Activated T-helper 1 cell treated with Interleukin-2 at 50 U/mL for 16 hours (primary cell): ENCODE results near the gene BNIP3.
"Not testable (repeated sequence)": the region's sequence is repeated elsewhere in the genome, so short reads cannot be mapped to it uniquely, and the experiment has no call there.

Experiments used
- DNase-seq: peaks from one replicate; pipeline ENCODE4 v3.0.0-alpha.2; 2020; ENCODE audit warnings: low read depth

The BNIP3 gene

DNA sequence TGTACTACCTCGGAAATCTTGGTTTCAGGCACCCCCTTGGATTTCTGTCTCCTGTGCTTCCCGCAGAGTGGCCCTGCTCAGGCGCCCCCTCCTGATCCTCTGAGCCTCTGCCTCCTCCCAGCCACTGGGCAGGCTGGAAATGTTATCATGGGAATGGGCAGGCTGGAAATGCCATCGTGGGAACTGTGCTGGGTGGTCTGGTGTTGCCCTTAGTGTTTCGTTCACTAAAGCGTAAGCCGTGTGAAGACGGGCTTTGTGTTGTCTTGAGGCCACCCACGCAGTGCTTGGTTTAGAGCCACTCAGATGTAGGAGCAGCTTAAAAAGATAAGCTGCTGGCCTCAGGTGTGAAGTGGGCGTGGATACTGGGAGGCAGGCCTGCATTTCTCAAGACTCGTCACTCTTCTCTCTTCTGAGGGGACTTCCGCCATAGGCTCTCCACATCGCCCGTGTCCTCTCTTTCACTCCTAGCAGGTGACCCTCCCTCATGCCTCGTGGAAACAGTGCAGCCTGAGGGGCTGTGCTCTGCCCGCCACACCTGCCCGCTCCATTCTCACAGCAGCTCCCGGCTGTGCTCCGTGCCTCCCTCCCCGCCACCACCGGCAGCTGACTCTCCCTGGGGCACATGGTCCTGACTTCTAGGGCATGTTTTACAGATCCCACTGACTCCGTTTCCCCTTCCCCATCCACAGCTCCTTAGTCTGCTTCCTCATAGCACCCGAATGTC lies 52.4 kb downstream of the BNIP3 start:
- DNase-seq = no peak

DNA sequence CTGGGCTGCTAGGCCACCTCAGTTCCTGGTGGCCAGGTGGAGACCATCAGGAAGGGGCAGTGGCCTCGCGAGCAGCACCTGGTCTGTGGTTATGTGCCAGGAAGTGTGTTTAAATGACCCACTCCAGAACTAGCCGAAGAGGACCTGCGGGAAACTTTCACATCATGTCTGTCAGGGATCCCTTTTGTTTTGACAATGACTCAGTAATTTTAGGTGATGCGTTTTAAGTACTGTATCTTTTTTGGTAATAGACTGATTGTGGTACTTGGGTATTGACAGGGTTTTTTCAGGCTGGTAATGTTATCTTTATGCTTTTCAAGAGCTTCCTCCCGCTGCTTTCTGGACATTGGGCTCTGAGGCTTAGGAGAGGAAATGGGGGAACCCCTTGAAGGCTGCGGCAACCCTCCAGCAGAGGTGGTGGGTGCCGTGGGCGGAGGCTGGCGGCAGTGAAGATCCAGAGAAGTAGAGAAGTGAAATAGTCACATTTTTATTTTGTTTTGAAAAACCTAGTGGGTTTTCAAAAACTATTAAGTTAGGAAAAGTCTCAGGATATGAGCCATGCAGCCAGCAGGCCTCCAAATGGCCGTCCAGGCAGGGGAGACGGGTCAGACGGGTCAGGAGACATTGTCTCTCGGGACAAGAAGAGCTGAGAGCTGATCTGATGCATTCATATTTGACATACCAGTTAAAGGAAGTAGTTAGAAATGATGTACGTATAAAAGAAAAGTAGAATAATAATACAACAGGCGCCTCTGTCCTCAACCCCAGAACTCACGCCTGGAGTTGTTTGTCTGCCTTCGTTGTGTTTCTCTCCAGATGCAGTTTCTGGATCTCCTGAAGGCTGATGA lies 53.3 kb downstream of the BNIP3 start:
- DNase-seq = no peak

DNA sequence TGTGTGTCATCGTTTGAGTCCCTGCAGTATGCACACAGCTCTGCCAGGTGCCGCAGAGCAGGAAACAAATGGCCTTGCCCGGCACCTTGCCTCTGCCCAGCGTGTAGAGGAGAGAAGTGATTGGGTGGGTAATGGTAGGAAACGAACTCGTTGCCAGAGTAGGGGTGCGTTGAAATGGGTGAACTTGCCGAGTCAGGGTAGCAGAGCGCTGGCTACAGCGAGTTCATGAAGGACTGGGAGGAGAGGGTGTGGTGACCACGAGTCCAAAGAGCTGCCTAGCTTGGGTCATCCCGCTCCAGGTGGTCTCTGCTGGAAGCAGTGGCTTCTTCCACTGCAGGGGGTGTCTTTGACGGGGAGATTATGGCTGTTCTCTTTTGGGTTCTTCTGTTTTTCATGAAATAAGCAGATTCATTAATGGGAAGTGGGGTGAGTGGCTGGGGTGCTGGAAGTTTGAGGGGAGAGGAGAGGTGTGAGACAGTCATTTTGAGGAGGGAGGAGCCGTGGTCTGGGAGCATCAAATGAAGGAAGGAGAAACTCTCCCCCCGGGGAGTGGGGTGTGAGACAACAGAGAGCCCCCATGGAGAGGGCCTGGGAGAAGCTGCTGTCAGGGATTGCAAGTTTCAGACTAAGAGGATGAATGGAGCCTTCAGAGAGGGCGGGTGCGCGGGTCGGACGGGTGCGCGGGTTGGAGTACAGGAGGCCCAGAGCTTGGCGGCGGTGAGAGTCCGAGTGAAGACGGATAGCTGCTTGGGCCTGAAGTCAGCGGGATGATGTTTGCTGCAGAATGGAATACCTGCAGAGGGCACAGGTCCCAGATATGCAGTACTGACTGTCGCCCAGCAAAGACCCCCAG lies 54.8 kb downstream of the BNIP3 start:
- no peak for DNase-seq

DNA sequence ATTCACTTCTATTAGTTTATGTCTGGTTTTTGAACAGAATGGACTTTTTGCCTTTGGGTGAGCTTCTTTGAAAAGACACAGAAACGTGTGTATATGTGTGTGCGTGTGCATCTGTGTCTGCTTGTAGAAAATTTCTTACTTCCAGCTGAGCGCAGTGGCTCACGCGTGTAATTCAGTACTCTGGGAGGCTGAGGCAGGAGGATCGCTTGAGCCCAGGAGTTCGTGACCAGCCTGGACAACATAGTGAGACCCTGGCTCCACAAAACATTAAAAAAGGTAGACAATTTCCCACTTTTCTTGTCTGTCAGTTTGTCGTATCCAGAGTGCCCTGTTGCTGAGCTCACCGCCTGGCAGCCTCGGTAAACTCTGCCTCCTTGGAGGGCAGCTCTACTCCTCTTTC lies 55.5 kb downstream of the BNIP3 start:
- DNase-seq = no peak

DNA sequence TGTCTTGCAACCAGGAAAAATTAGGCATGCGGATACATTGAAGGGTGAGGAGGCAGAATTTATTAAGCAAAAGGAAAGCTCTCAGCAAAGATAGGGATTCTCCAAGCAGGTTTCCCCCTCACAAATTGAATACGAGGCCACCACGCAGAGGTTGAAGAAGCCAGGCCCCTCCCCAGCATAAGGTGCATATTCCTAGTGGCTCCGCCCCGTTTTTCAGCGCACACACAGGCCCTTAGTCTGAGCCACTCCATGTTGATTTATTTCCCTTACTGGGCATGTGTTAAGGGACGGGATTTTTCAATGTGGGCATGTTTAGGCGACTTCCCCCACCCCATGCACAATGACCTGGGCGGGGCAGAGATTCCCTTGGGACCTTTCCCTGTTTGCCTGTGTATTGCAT lies 56.0 kb downstream of the BNIP3 start:
- no peak for DNase-seq

DNA sequence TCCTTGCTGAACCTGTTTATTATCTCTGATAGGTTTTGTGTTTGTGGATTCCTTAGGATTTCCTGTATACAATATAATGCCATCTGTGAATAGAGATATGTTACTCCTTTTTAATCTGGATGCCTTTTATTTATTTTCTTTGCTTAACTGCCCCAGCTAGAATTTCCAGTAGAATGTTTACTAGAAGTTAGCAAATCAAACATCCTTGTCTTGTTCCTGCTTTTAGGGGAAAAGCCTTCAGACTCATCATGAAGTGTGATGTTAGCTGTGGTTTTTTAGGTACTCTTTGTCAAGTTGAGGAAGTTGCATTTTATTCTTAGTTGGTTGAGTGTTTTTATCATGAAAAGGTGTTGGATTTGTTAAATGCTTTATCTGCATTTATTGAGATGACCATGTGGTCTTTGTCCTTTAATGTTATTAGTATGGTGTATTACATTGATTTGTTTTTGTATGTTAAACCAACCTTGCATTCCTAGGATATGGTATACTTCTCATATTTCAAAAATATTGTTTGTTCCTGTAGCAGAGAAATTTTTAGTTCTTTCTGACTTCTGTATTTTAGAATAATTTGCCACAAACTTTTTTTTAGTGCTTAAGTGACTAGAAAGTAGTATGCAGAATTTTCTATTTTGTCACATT lies 56.6 kb downstream of the BNIP3 start:
- no peak for DNase-seq

DNA sequence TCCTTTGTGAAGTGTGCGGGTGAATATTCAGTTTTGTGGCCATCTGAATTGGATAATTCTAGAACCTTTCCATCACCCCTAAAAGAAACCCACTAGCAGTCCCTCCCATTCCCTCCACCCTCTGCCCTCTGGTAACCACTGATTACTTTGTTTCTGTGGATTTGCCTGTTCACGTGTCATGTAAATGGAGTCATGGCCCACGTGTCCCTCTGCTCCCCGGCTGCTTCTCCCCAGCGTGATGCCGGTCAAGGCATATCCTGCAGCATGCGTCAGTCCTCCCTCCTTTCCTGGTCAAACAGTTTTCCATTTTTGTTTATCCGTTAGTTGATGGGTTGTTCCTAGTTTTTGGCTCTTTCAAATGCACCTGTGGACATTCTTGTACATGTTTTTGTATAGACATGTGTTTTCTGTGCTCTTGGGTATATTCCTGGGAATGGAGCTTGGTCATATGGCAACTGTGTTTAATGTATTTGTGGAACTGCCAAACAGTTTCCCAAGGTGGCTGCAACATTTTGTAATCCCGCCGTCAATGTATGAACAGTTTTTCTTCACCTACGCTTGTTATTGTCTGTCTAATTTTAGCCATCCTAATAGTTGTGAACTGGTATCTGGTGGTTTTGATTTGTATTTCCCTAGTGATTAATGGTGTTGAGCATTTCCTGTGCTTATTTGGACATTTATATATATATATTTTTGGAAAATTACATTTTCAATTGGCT lies 58.5 kb downstream of the BNIP3 start:
- DNase-seq = no peak

DNA sequence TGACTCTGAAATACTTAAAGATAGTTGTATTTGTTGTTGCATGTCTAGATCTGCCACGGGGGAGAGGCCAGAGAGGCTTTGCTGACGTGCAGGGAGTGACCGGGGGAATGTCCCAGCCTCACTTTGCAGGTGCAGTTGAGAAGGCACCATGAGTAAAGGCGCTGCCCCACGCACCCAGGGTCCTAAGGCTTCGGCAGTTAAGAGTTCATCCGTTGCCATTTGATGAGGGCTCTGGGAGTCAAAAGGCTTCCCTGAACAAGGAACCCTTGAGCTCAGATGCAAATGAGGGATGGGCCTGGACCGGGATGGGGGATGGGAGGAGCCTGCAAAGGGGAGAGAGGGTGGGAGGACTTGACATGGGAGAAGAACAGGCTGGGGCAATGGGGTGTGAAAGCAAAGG lies 60.5 kb downstream of the BNIP3 start:
- DNase-seq = no peak

DNA sequence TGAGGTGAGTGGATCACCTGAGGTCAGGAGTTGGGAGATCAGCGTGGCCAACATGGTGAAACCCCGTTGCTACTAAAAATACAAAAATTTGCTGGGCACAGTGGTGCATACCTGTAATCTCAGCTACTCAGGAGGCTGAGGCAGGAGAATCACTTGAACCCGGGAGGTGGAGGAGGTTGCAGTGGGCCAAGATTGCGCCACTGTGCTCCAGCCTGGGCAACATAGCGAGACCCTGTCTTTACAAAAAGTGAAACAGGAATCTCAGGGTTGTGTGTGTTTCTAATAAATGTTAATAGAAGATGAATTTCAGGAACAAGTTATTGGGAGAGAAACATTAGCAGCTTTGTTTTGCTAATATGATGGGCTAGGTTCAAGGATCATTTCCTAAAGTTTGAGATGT lies 61.0 kb downstream of the BNIP3 start:
- no peak for DNase-seq

DNA sequence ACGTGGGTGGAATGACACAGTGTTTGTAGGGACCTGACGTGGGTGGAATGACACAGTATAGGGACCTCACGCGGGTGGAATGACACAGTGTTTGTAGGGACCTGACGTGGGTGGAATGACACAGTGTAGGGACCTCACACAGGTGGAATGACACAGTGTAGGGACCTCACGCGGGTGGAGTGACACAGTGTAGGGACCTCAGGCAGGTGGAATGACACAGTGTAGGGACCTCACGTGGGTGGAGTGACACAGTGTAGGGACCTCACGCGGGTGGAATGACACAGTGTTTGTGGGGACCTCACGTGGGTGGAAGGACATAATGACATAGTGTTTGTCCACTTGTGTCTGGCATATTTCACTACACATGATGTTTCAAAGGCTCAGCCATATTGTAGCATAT lies 61.6 kb downstream of the BNIP3 start:
- DNase-seq = no peak

DNA sequence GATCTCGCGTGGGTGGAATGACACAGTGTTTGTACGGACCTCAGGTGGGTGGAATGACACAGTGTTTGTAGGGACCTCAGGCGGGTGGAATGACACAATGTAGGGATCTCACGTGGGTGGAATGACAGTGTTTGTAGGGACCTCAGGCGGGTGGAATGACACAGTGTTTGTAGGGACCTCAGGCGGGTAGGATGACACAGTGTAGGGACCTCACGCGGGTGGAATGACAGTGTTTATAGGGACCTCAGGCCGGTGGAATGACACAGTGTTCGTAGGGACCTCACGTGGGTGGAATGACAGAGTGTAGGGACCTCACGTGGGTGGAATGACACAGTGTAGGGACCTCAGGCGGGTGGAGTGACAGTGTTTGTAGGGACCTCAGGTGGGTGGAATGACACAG lies 62.3 kb downstream of the BNIP3 start:
- DNase-seq = not testable (repeated sequence)
